Epithelial cell of proximal tubule (primary cell): Measurements from ENCODE around the gene DUSP2. TPM values are rescaled to one million over a fixed set of nuclear protein-coding genes. Genes with fewer than 3 reads are reported as not detected.

Source experiments
- DNase-seq: peaks from one replicate; pipeline ENCODE4 v3.0.0-alpha.2; 2011; ENCODE audit warnings: low read depth
- H3K4me3 ChIP-seq: 2 replicates; pipeline ENCODE4 v1.5.1; 2011; ENCODE audit warnings: low read depth, mild to moderate bottlenecking, low read length
- total RNA-seq: library from RNA; depleted of rRNA; stranded (reverse); fragments of >200 nt; gene quantifications from 2 replicates; pipeline ENCODE4 v1.2.3, GENCODE V29; 2015
- TF ChIP-seq, protein P1 (sequence below): conservative IDR thresholded peaks from 2 replicates; pipeline ENCODE4 v1.5.1; 2012; ENCODE audit warnings: low read depth, mild to moderate bottlenecking, low read length

DUSP2 gene
- total RNA-seq, 1 donor from 2014 or later, result 5.4 TPM

DNA sequence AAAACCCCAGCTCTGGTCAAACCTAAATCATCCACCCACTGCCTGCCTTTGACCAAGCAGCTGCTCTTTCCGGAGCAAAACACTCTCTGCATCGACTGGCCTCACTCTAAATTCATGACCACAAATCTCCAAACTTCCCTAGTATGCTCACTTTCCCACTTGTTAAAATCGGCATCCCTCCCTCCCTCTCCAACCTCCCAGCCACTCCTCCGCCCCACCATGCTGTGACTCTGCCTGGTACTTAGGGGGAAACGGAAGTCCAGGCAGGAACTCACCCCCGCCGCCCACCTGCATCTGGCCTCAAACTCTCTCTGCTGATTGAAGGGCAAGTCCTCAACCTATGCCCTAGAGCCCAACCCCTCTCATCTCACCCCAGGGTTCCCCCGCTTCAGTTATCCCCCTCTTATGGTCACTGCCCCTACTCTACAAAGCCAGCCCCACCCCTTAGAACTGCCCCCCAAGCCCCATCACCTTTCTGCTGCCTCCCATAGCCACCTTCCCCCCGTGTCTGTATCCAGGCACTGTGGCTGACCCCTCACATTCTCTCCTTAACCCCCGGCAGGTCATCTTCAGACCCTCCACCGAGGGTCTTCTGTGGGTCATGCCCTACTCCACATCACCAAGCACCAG lies 25.0 kb downstream of the DUSP2 start:
- DNase-seq, result no peak
- TF ChIP-seq, protein P1, sequence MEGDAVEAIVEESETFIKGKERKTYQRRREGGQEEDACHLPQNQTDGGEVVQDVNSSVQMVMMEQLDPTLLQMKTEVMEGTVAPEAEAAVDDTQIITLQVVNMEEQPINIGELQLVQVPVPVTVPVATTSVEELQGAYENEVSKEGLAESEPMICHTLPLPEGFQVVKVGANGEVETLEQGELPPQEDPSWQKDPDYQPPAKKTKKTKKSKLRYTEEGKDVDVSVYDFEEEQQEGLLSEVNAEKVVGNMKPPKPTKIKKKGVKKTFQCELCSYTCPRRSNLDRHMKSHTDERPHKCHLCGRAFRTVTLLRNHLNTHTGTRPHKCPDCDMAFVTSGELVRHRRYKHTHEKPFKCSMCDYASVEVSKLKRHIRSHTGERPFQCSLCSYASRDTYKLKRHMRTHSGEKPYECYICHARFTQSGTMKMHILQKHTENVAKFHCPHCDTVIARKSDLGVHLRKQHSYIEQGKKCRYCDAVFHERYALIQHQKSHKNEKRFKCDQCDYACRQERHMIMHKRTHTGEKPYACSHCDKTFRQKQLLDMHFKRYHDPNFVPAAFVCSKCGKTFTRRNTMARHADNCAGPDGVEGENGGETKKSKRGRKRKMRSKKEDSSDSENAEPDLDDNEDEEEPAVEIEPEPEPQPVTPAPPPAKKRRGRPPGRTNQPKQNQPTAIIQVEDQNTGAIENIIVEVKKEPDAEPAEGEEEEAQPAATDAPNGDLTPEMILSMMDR, result no peak
- no peak overlapping the region for H3K4me3 ChIP-seq

DNA sequence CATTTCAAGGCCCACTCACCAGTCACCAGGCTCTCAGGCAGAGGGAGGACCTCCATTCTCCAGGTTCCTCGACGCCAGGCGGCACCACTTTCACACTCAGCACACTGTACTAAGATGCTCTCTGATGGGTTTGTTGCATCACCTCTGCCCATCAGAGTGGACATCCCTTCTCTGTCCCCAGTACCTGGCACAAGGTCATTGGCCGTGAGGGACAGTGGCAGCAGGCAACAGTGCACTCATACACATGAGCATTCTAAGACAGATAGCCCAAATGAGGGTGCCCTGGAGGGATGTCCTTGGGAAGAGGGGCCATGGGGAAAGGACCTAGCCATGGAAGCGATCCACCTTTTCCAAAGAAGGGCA lies 25.9 kb downstream of the DUSP2 start:
- no peak overlapping the region for H3K4me3 ChIP-seq
- no peak for DNase-seq
- TF ChIP-seq, protein P1, result no peak

DNA sequence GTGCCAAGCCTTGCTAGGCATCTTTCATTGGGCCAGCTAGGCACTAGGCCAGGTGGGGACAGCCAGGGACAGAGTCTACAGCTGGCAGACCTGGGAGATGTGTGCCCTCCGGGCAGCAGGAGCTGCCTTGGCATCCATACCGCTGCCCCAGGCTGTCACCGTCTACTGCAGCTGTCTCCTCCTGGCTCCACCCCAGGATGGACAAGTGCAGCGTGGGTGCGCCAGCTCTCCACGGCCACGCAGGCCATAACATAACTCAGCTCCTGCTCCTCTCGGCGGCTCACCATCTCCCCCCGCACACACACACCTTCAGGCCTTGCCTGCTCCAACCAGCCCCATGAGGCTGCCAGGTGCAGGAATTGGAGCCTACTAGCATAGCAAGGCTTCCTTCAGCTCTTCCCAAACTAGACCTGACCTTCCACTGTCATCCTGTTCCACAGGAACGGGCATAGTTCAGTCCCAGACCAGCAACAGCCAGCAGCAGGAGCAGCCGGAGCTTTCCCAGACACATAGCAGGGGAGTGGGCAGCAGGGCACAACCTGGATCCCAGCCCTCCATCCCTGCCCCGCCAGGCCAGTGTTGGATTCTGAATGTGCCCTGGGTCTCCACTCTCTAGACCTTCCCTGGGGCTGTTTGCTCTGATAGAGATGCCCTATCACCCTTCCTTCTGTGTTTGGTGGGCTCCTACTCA lies 26.4 kb downstream of the DUSP2 start:
- TF ChIP-seq, protein P1, result no peak
- H3K4me3 ChIP-seq, result no peak overlapping the region
- no peak for DNase-seq

DNA sequence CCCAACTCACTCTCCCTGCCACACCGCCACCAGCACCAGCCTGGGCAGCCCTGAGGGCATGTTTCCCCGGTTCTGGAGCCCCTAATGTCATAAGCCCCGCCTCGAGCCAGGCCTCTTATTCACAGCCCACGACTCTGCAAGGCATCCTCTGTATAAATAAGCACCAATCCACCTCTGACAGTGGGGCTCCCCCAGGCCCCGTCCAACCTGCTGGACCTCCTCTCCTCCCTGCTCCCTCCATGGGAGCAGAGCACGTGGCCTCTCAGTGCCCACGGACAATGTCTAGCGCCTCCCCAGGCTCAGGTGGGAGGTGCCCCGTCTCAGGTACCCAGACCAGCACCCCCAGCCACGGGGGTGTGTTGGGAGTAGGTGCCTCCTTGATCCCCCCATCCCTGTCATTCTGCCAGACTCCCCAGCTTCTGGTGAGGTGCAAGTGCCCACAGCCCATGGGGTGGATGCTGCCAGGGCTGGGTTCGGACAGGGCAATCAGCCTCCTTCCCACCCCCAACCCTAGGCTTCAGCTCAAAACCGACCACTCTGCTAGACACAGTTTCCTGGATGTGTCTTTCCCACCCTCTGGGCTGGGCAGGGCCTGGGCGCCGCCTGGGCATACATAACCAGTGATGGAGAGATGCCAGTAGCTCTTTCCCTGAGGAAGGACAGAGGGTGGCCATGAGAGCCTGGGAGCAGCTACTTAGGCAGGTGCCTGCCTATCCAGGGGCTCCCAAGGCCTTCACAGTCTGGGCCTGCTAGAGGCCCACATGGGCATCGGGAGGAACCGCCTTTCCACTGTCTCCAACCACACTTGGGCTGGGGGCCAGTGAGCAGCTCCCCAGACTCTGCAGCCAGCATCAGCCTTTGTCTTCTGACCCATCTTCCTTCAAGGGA lies 27.3 kb downstream of the DUSP2 start:
- H3K4me3 ChIP-seq, result no peak overlapping the region
- DNase-seq, result no peak
- TF ChIP-seq, protein P1, result no peak

DNA sequence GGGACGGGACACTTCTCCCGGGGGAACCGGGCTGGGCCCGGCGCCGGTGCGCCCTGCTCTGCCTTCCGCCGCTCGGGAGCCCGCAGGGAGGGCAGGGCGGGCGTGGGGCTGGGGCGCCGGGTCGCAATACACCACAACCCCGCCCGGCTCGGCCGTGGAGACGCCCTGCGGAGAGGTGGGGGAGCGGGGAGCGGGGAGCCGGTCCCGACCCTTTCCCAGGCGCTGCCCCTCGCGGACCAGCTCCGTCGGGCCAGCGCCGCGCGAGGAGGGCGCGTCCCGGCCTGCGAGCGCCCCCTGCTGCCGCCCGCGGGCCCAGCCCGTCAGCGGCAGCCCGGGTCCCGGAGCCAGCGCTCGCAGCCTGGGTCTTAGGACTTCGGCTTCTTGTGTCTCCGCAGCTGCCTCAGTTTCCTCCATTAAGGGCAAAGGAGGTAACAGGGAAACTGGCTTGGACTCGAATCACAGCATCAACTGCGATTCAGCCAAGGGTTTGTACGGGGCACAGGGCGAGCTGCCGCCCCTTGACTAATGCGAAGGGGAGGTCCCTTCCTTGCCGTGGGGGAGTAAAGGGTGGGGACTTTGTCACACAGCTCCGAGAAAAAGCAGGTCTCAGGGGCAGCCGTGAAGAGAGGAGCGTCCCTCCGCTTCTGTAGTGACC lies 28.2 kb downstream of the DUSP2 start:
- peak overlapping the region; percentile 36 for H3K4me3 ChIP-seq
- TF ChIP-seq, protein P1, result peak; percentile 55

DNA sequence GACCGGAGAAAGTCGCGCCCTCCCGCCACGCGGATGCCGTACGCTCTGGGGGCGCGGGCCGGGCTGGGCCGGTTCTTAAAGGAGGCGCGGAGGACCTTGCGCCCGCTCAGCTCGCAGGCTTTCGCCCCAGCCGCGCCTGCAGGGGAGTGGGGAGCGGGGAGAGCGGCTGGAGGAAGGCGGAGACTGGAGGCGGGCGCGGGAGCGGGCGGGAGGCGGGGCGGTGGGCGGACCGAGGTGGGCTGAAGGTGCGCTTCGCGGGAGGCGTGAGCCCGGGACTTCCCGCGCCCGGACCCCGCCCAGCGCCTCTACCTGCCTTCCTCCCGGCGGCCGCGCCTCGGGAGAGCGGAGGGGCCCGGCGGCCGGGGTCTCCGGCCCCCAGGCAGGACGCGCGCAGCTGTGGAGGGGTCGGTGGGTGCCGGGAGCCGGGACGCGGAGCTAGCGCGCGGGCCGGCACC lies 28.8 kb downstream of the DUSP2 start, which contains the start of gene ADRA2B:
TSS of gene ADRA2B (minus strand) at position 148 of the 455 bp plus-strand sequence. CDS start 422 bp downstream, outside the sequence.
- H3K4me3 ChIP-seq, result peak within 1 kb of the TSS; percentile 36
- TF ChIP-seq, protein P1, result no peak
- no peak for DNase-seq

More for the DNA sequence above, 28.2 kb downstream of the DUSP2 start:
- no peak for DNase-seq
